GM21515 (cell line): ENCODE measurements around the gene ZNF672.
"Not testable (repeated sequence)": the region's sequence is repeated elsewhere in the genome, so short reads cannot be mapped to it uniquely, and the experiment has no call there.

Source experiments
- ATAC-seq: cut with Tn5 transposase; IDR thresholded peaks from one replicate; pipeline ENCODE4 v1.9.1; 2021; ENCODE audit not compliant: unreplicated experiment

The ZNF672 gene

GRCh38 chr1:248837781-248838356 lies at the start of gene ZNF672:
TSS of gene ZNF672 (plus strand) at chr1:248838224. CDS start at chr1:248847275, 9,051 bp downstream.
- ATAC-seq: peak; percentile 87

- ATAC-seq: no peak
Measured at GRCh38 chr1:248788327-248788726, 49.7 kb upstream of the ZNF672 start.

- ATAC-seq: not testable (repeated sequence)
Measured at GRCh38 chr1:248789337-248789736, 48.7 kb upstream of the ZNF672 start.

- ATAC-seq: no peak
Measured at GRCh38 chr1:248790456-248790855, 47.6 kb upstream of the ZNF672 start.

GRCh38 chr1:248791010-248791409 lies 47.0 kb upstream of the ZNF672 start:
- no peak for ATAC-seq

GRCh38 chr1:248792342-248792741 lies 45.7 kb upstream of the ZNF672 start:
- ATAC-seq: peak; percentile 49

GRCh38 chr1:248793592-248793991 lies 44.4 kb upstream of the ZNF672 start:
- peak; percentile 78 for ATAC-seq

GRCh38 chr1:248794663-248795062 lies 43.4 kb upstream of the ZNF672 start:
- not testable (repeated sequence) for ATAC-seq

- no peak for ATAC-seq
Measured at GRCh38 chr1:248798791-248799190, 39.2 kb upstream of the ZNF672 start.

- ATAC-seq: no peak
Measured at GRCh38 chr1:248800459-248800858, 37.6 kb upstream of the ZNF672 start.

GRCh38 chr1:248802454-248802853 lies 35.6 kb upstream of the ZNF672 start:
- ATAC-seq: no peak

- not testable (repeated sequence) for ATAC-seq
Measured at GRCh38 chr1:248803501-248803900, 34.5 kb upstream of the ZNF672 start.

- ATAC-seq: peak; percentile 89
Measured at GRCh38 chr1:248804771-248805681, 33.0 kb upstream of the ZNF672 start.

- no peak for ATAC-seq
Measured at GRCh38 chr1:248805876-248806275, 32.1 kb upstream of the ZNF672 start.

GRCh38 chr1:248807067-248807737 lies 30.8 kb upstream of the ZNF672 start:
- peak; percentile 60 for ATAC-seq

GRCh38 chr1:248808876-248809275 lies 29.1 kb upstream of the ZNF672 start:
- no peak for ATAC-seq

GRCh38 chr1:248810000-248810726 lies 27.9 kb upstream of the ZNF672 start:
- no peak for ATAC-seq

GRCh38 chr1:248810727-248811513 lies 27.1 kb upstream of the ZNF672 start:
- no peak for ATAC-seq

- ATAC-seq: no peak
Measured at GRCh38 chr1:248811514-248812490, 26.2 kb upstream of the ZNF672 start.
